ENCODE results near the gene SLC41A3. TPM values are rescaled to one million over a fixed set of nuclear protein-coding genes. Genes with fewer than 3 reads are reported as not detected.

SLC41A3 gene
- polyA plus RNA-seq, 12 donors, result 29.7 to 58.4 (median 38.2) TPM; not detected in 1

DNA sequence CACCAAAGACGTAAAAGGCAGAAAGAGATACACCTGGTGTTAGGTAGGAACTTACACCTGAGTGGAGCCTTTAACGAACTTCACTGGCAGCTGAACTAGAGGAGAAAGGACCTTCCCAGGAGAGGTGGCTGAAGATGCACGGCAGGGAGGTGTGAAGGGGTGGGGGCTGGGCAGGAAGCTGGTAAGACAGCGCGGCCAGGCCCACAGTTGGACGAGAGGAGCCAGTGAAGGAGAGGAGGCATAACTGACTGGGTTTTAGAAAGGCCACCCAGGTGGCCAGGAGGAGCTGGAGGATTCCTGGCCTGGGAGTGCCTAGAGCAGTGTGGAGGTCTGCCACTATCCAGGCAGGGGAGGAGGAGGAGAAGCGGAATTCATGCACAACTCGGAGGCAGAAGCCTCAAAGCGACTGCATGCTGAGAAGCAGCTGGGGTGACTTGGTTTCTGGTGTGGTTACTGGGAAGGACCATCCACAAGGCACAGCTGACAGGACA is 51.9 kb downstream of the SLC41A3 start:
- DNase-seq, result no peak

DNA sequence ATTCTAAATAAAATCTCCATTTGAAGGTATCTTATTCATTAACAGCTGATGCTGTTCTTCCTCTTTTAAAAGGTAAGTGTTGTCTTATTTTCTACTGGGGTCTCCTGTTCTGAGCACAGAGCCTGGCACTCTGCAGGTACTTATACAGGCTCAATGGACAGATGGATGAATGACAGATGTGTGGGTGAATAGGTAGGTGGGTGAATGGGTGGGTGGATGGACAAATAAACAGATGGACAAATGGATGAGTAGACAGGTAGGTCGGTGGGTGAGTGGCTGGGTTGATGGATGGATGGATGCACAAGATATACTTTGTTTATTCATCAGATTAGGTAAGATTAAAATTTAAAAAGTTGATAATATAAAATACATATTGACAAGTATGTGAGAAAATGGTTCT is 53.5 kb downstream of the SLC41A3 start:
- no peak for DNase-seq

DNA sequence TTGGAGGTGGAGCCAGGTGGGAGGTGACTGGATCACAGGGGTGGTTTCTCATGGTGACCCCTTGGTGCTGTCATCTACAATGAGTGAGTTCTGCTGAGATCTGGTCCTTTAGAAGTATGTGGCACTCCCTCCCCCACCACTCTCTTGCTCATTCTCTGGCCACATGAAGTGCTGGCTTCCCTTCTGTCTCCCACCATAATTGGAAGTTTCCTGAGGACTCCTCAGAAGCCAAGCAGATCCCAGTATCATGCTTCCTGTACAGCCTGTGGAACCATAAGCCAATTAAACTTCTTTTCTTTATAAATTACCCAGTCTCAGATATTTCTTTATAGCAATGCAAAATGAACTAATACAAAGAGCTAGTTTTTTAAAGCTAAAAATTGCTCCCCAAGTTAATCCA is 54.7 kb downstream of the SLC41A3 start:
- DNase-seq, result no peak

DNA sequence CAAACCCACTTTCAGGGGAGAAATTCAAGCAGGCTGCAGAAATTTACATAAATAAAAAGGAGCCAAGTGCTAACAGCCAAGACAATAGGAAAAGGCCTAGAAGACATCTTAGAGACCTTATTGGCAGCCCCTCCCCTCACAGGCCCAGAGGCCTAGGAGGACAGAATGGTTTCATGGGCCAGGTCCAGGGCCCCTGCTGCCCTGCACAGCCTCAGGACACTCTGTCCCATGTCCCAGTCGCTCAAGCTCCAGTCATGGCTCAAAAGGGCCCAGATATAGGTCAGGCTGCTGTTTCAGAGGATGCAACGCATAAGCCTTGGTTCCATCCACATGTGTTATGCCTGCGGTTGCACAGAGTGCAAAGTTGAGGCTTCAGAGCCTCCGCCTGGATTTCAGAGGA is 55.8 kb downstream of the SLC41A3 start:
- no peak for DNase-seq

GRCh38 chr3:126026761-126027160 is 57.2 kb downstream of the SLC41A3 start:
- DNase-seq, result no peak

DNA sequence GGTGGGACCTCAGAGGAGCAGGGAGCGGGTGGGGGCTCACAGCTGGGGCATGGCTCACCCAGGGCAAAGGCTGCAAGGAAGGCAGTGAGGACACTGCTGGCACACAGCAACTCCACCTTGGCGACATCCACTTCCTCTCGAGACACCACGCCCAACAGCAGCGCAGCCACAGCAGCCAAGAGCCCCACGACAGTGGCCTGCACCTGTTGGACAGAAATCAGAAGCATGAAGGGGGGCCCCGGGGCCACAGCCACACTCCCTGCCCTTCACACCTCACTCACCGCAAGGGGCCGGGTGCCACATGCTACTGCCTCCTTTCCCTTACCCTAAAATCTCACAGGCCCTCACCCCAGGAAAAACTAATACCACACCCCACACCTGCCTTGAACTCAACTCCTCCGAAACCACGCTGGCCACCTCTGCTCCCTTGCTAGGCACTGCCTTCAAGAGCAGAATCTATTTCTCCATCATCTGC is 57.6 kb downstream of the SLC41A3 start:
- DNase-seq, result no peak

- DNase-seq, result no peak
These were observed 58.1 kb downstream of the SLC41A3 start for GRCh38 chr3:126025862-126026261.

- no peak for DNase-seq
These were observed 58.7 kb downstream of the SLC41A3 start for GRCh38 chr3:126025116-126025729.

GRCh38 chr3:126024049-126024854 is 59.7 kb downstream of the SLC41A3 start:
- DNase-seq, result no peak

DNA sequence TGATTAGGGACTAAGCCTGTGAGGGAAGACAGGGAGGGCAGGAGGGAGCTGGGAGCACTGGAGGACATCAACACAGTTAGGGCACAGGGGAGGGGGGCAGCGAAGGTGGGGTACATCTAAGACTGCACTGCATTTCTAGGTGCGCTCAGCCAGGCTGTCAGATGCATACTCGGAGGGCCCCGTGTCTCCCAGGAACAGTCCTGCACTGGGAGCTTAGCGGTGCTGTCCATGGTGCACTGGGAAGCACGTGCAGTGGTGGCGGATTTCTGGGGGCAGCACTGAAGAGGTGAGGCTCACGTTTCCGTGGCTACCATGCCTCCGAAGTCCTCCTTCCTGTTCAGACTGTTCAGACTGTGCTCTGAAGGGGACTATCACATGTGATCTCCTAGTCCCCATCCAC is 60.5 kb downstream of the SLC41A3 start:
- no peak for DNase-seq

DNA sequence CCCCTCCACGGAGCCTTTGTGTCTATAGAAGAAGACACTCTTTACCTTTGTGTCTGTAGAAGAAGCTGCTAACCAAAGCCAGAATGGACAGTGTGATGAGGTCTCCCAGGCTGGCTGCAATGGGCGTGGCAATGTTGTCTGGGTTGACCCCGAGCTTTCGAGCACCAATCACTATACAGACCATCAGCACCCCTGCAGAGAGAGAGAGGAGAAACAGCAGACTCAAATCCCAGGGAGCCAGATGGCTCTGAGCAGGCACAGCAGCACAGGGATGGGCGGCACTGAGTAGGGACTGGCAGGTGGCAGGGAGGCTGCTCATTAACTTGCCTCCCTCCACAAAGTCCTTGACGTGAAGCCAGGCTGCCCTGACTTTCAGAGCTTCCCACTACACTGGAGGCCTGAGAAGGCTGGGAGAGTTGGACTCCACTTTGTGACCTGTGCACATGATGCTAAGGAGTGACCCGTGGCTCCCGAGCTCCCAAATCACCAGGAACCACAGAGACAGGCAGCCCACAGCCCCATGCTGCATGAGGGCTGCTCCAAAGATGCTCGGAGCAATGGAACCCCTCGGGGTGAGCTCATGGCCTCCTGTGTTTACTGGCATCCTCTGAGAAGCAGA is 61.1 kb downstream of the SLC41A3 start:
- no peak for DNase-seq

- no peak for DNase-seq
These were observed 62.2 kb downstream of the SLC41A3 start for GRCh38 chr3:126021702-126022101.

DNA sequence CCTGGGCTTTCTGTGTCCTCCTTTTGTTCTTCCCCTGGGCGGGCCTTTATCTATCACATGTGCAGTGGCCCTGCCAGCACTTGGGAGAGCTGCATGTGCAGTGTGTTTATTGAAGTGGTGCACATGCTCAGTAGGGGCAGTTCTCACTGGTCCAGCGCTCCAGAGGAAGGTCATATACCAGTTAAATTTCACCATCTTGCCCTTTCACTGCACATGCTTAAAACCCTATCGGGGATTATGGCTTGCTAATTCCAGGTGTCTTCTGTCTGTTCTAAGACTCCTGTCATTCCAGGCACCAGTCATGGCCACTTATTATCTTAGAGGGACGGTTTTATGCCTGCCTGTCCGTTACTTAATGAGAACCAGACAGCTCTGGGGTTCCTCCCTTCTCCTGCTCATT is 62.7 kb downstream of the SLC41A3 start:
- no peak for DNase-seq

DNA sequence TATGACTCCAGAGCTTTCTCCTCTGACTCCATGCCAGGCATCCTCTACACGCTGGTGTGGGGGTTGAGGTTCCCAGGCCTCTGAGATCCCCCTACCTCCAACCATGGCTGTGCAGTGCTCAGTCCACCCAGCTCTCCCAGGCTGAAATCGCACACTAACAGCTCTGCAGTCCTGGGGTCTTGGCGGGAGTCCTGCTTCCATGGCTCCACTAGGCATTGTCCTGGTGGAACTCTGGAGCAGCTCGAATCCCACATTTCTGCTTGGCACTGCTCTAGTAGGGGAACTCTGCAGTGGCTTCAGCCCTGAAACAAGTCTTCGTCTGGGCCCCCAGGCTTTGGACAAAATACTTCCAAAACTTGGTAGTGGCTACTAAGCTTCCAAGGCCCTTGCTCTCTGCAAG is 64.2 kb downstream of the SLC41A3 start:
- DNase-seq, result no peak

DNA sequence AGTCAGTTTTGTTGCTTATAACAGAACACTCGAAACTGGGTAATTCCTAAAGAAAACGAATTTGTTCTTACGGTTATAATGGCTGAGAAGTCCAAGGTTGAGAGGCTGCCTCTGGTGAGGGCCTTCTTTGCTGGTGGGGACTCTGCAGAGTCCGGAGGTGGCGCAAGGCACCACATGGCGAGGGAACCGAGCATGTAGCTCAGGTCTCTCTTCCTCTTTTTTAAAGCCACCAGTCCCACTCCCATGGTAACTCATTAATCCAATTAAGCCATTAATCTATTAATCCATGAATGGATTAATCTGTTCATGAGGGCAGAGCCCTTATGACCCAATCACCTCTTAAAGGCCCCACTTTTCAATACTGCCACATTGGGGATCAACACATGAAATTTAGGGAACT is 64.9 kb downstream of the SLC41A3 start:
- no peak for DNase-seq

DNA sequence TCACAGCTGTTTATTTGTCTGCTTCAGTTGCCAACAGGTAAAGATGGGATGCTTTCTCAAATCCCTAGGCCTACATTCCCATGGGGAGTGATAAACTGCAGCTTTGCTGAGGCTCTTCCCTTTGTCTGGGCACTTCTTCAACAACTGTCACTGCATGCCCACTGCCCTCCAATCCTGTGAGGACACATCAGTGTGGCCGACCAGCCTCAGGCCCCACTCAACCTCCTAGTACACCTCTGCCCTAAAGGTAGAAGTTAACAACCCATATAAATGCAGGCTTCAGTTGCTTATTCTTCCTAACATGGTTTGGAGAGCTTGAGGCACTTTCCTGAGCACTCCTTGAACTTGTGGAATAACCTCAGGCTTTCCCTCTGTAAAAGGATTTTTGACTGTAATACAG is 65.4 kb downstream of the SLC41A3 start:
- DNase-seq, result no peak

DNA sequence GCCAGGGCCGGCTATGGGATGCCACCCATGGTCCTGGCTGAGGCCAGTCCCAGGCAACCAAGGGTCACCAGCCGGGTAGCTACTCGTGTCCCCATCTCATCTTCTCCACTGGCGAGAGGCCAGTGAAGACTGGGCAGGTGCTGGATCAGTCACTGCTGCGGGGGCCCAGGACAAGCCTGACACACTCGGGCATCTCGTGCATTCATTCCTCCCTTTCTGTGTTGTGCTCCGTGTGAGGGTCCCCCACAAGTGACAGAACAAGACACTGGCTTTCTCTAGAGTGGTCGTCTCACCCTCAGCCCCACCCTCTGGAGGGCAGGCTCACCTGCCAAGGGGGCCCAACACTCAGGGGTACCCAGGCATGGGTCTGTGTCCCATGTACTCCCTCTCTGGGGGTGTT is 66.6 kb downstream of the SLC41A3 start:
- no peak for DNase-seq

GRCh38 chr3:126016616-126017015 is 67.3 kb downstream of the SLC41A3 start:
- DNase-seq, result no peak

DNA sequence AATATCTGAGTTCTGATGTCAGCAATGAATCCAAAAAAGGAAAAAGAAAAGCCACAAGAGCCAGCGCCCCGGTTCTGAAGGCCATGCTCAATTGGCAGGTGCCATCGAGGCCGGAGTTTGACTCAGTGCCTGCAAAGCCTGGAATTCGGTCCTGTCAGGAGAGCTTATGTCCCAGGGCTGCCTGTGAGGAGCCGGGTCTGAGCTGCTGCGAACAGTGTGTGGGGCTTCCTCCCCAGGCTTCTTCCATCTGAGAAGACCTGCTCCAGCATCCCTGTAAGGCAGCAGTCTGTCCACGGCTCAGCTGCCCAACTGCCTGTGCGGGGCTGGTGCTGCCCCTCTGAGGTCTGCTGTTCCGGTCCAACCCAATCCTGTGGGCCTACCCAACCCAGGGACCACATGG is 68.8 kb downstream of the SLC41A3 start:
- DNase-seq, result no peak

- peak; percentile 4 for DNase-seq
These were observed 69.7 kb downstream of the SLC41A3 start for GRCh38 chr3:126014252-126014651.

DNA sequence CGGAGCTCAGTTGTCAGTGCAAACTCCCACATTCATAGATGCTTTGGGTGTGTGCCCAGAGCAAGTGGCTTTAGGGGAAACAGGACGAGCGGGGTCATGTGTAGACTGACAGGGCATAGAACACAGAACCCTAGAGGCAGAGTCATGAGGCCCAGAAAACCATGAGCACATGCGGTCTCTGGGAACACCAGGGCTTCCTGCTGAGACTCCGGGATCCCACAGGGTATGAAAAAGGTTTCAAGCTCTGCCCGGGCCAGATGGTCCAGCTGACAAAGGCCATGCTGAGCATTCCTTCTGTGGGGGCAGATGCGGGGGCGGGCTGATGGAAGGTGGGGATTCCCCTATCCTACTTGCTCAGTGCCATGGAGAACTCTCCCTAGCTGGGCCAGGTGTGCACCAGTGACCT is 70.2 kb downstream of the SLC41A3 start:
- no peak for DNase-seq

- no peak for DNase-seq
These were observed 74.7 kb downstream of the SLC41A3 start for GRCh38 chr3:126009181-126009580.

- DNase-seq, result no peak
These were observed 75.7 kb downstream of the SLC41A3 start for GRCh38 chr3:126008219-126008618.

All from muscle of arm (tissue), 12 donors.